HG03520 (cell line): Measurements from ENCODE around the gene FGFRL1.

Experiments
- ATAC-seq: cut with Tn5 transposase; IDR thresholded peaks from one replicate; pipeline ENCODE4 v1.9.1; 2021; ENCODE audit warnings: mild to moderate bottlenecking, moderate library complexity; ENCODE audit not compliant: unreplicated experiment

The FGFRL1 gene

GRCh38 chr4:1011022-1011665, at the start of gene FGFRL1:
FGFRL1 (plus strand) TSS chr4:1011626; CDS start chr4:1012486, 860 bp downstream.
- ATAC-seq: no peak

- ATAC-seq: no peak
Observed at GRCh38 chr4:962231-963208, 48.9 kb upstream of the FGFRL1 start.

- no peak for ATAC-seq
Observed at GRCh38 chr4:963276-964225, 47.9 kb upstream of the FGFRL1 start.

- no peak for ATAC-seq
Observed at GRCh38 chr4:964346-965025, 46.9 kb upstream of the FGFRL1 start.

GRCh38 chr4:965048-965765, 46.2 kb upstream of the FGFRL1 start:
- ATAC-seq: no peak

- ATAC-seq: no peak
Observed at GRCh38 chr4:965766-966134, 45.7 kb upstream of the FGFRL1 start.

GRCh38 chr4:966266-967112, 44.9 kb upstream of the FGFRL1 start:
- no peak for ATAC-seq

GRCh38 chr4:967113-968104, 44.0 kb upstream of the FGFRL1 start:
- ATAC-seq: no peak

GRCh38 chr4:968221-968620, 43.2 kb upstream of the FGFRL1 start:
- ATAC-seq: no peak

- ATAC-seq: no peak
Observed at GRCh38 chr4:968621-969394, 42.6 kb upstream of the FGFRL1 start.

- no peak for ATAC-seq
Observed at GRCh38 chr4:970046-970745, 41.2 kb upstream of the FGFRL1 start.

GRCh38 chr4:970854-971520, 40.4 kb upstream of the FGFRL1 start:
- no peak for ATAC-seq

GRCh38 chr4:971666-972500, 39.5 kb upstream of the FGFRL1 start:
- ATAC-seq: no peak

GRCh38 chr4:972651-973424, 38.6 kb upstream of the FGFRL1 start:
- peak; percentile 35 for ATAC-seq
